CD4-positive, alpha-beta T cell (primary cell): ENCODE results near the gene SPOCK1. TPM values are rescaled to one million over a fixed set of nuclear protein-coding genes. Genes with fewer than 3 reads are reported as not detected.

Experiments
- ATAC-seq: fragments of 200-7000 bp; cut with Tn5 transposase; one replicate; pipeline ENCODE4 v1.10.0; 2022; ENCODE audit warnings: mild to moderate bottlenecking; ENCODE audit not compliant: poor library complexity
- CTCF ChIA-PET: fragments of 350-600 bp; sonication (Branson Sonifier 250); formaldehyde crosslinking; loops from one replicate; lab custom pipeline; 2021; ENCODE audit warnings: antibody characterized with exemption, inconsistent platforms; lab: Charles Lee
- POLR2A ChIA-PET: fragments of 350-600 bp; sonication (Branson Sonifier 250); formaldehyde crosslinking; loops from one replicate; lab custom pipeline; 2021; ENCODE audit warnings: antibody characterized with exemption, inconsistent platforms; lab: Charles Lee
- DNase-seq, 14 experiments: peaks; one replicate each; pipeline ENCODE4 v3.0.0-alpha.2; 2013 to 2020; ENCODE audit warnings: mixed read lengths in 2 of 14
- H3K27ac ChIP-seq, 2 donors: one replicate each; pipeline versions ENCODE4 v1.5.1 to v1.7.0; 2013; ENCODE audit warnings: low read length in 2 of 2, low read depth in 1 of 2, mild to moderate bottlenecking in 1 of 2
- H3K27me3 ChIP-seq, 2 experiments: 1 replicate in 1 of 2; 2 replicates in 1 of 2; pipeline versions ENCODE4 v1.6.1 to v1.7.0; 2013; ENCODE audit warnings: low read length in 2 of 2, control low read depth in 1 of 2, mild to moderate bottlenecking in 1 of 2, moderate library complexity in 1 of 2; ENCODE audit not compliant: insufficient read depth in 2 of 2, control insufficient read depth in 1 of 2
- H3K36me3 ChIP-seq: one replicate; pipeline ENCODE4 v1.6.1; 2013; ENCODE audit warnings: low read length, control low read depth; ENCODE audit not compliant: insufficient read depth
- H3K4me1 ChIP-seq: one replicate; pipeline ENCODE4 v1.6.1; 2013; ENCODE audit warnings: low read length, control low read depth; ENCODE audit not compliant: insufficient read depth
- H3K4me3 ChIP-seq: one replicate; pipeline ENCODE4 v1.5.1; 2013; ENCODE audit warnings: mild to moderate bottlenecking, low read length, moderate library complexity
- H3K9me3 ChIP-seq, 2 experiments: 1 replicate in 1 of 2; 2 replicates in 1 of 2; pipeline versions ENCODE4 v1.6.1 to v1.7.0; 2013; ENCODE audit warnings: low read length in 2 of 2, mild to moderate bottlenecking in 2 of 2, control low read depth in 1 of 2, moderate library complexity in 1 of 2; ENCODE audit not compliant: control insufficient read depth in 1 of 2, insufficient read depth in 1 of 2
- H3K27ac Mint-ChIP-seq: one replicate; pipeline ENCODE4 v1.8.0; 2020; ENCODE audit warnings: mixed read lengths
- H3K27me3 Mint-ChIP-seq: one replicate; pipeline ENCODE4 v1.8.0; 2021; ENCODE audit warnings: mixed read lengths
- H3K36me3 Mint-ChIP-seq: one replicate; pipeline ENCODE4 v1.8.0; 2021; ENCODE audit warnings: low read depth, mixed read lengths
- H3K4me1 Mint-ChIP-seq: one replicate; pipeline ENCODE4 v1.8.0; 2021; ENCODE audit warnings: low read depth, mixed read lengths
- H3K4me3 Mint-ChIP-seq: one replicate; pipeline ENCODE4 v1.8.0; 2020; ENCODE audit warnings: mild to moderate bottlenecking, mixed read lengths
- H3K9me3 Mint-ChIP-seq: one replicate; pipeline ENCODE4 v1.8.0; 2020; ENCODE audit warnings: mixed read lengths
- intact Hi-C, 2 experiments: fragments of 100-400 bp; cut with DNase I in 1 of 2; cut with micrococcal nuclease in 1 of 2; formaldehyde crosslinking; loops; one replicate each; pipeline versions ENCODE4 v1.15.1 to v1.9.0; 2023 to 2025; cut with DNase I, micrococcal nuclease
- total RNA-seq, 174 experiments: library from RNA in 2 of 174; stranded (reverse) in 2 of 174; gene quantifications; one replicate each; pipeline ENCODE4 v1.2.3 and lab custom pipeline; 2021 to 2026
- TF ChIP-seq, protein P1 (sequence below): fragments of 200-600 bp; IDR thresholded peaks from one replicate; pipeline ENCODE4 v1.8.0; 2022; ENCODE audit warnings: antibody characterized with exemption, mild to moderate bottlenecking

Gene SPOCK1
- total RNA-seq, 2 experiments from 2014 or later = not detected

DNA sequence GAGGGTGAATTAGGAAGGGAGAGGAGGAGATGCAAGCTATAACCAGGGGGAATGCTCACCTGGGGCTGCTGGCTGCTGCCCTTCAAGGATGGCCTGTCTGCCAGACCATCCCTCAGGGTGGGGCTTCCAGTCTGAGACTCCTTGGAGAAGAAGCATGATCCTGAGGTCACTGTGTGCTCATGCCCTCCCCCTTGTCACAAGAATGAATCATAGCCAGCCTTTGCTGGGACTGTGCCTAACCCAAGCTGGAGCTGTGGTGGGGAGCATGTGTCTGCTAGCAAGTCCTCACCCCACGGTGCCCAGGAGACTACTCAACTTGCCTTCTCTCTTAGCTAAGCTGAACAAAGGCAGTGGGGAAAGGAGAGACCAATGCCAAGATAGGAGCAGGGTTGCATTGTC, 463.6 kb downstream of the SPOCK1 start:
- no peak for ATAC-seq
- intact Hi-C loops = no loop called here
- POLR2A ChIA-PET = no interaction called here
- Histone ChIP-seq H3K4me3 (no peak overlapping the region), H3K27me3 (no peaks in the 10 kb centered on the region), H3K4me1 (no peaks in the 10 kb centered on the region), H3K36me3 (no peaks in the 10 kb centered on the region), H3K9me3 (peaks cover 0 to 18% of the 10 kb centered on the region in 2 experiments), H3K27ac (no peak overlapping the region)
- no peak overlapping the region for H3K4me3 Mint-ChIP-seq
- CTCF ChIA-PET = no interaction called here
- no peak for DNase-seq
- H3K27me3 Mint-ChIP-seq = peaks cover 11% of the 10 kb centered on the region
- H3K4me1 Mint-ChIP-seq = no peaks in the 10 kb centered on the region
- TF ChIP-seq, protein P1, sequence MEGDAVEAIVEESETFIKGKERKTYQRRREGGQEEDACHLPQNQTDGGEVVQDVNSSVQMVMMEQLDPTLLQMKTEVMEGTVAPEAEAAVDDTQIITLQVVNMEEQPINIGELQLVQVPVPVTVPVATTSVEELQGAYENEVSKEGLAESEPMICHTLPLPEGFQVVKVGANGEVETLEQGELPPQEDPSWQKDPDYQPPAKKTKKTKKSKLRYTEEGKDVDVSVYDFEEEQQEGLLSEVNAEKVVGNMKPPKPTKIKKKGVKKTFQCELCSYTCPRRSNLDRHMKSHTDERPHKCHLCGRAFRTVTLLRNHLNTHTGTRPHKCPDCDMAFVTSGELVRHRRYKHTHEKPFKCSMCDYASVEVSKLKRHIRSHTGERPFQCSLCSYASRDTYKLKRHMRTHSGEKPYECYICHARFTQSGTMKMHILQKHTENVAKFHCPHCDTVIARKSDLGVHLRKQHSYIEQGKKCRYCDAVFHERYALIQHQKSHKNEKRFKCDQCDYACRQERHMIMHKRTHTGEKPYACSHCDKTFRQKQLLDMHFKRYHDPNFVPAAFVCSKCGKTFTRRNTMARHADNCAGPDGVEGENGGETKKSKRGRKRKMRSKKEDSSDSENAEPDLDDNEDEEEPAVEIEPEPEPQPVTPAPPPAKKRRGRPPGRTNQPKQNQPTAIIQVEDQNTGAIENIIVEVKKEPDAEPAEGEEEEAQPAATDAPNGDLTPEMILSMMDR = no peak
- H3K27ac Mint-ChIP-seq = no peak overlapping the region
- no peaks in the 10 kb centered on the region for H3K36me3 Mint-ChIP-seq
- H3K9me3 Mint-ChIP-seq = no peaks in the 10 kb centered on the region

DNA sequence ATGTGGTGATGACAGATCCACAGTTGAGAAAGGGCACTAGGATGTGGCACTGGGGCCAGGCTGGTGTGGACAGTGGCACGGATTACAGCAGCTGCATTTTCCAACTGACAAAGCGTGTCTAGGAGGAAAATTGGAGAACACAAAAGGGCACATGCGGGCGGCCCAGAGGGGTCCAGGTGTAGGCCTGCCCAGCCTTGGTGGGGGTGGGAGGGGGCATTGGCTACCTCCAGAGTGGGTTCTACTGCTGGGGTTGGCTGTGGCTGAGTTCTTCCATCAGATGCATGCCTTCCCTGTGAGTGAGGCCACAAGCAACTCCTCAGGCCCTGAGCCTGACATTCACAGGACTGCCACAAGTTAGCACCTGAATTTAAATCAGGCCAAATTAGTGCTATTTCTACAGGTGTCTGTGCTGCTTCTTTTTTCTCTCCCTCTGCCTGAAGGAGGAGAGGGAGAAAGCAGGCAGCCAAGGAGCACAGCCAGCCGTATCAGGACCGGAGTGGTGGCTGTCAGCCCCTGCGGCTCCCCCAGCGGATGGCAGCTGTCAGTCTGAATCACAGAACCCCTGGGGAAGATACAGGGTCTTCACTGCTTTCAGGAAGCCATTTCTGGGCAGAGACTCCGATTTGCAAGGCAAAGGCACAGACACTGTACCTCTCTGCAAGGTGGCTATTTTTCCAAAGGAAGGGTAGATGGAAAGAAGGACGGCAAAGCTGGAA, 464.2 kb downstream of the SPOCK1 start:
- ChIA-PET POLR2A (no interaction called here), CTCF (no interaction called here)
- no peaks in the 10 kb centered on the region for H3K36me3 Mint-ChIP-seq

DNA sequence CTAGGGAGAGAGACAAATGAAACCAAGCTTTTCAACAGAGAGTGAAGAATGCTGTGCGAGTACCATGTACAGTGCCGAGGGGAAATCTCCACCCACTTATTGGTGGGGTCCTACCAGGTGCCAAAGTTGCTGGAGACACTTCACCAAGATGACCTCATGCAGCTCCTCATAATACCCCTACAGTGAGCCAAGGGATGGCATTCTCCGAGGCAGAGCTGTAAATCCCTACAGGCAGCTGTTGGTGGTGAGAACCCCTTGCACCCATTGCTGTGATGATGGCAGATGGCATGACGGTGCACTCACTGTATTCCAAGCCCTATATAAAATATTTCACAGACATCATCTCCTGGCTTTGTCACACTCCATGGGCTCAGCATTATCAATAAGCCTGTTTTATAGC, 464.9 kb downstream of the SPOCK1 start:
- TF ChIP-seq, protein P1 = no peak
- intact Hi-C loops = no loop called here
- POLR2A ChIA-PET = no interaction called here
- ATAC-seq (no peak), DNase-seq (no peak)
- Mint-ChIP-seq H3K36me3 (no peaks in the 10 kb centered on the region), H3K4me3 (no peak overlapping the region), H3K4me1 (no peaks in the 10 kb centered on the region), H3K27ac (no peak overlapping the region), H3K9me3 (no peaks in the 10 kb centered on the region), H3K27me3 (peaks cover 11% of the 10 kb centered on the region)
- Histone ChIP-seq H3K27me3 (no peaks in the 10 kb centered on the region), H3K4me1 (no peaks in the 10 kb centered on the region), H3K4me3 (no peak overlapping the region), H3K36me3 (no peaks in the 10 kb centered on the region), H3K27ac (no peak overlapping the region), H3K9me3 (peaks cover 0 to 18% of the 10 kb centered on the region in 2 experiments)
- CTCF ChIA-PET = no interaction called here

More for the DNA sequence above, 464.2 kb downstream of the SPOCK1 start:
- no peaks in the 10 kb centered on the region for H3K4me1 ChIP-seq
- H3K9me3 ChIP-seq = peaks cover 0 to 18% of the 10 kb centered on the region in 2 experiments
- Mint-ChIP-seq H3K4me1 (no peaks in the 10 kb centered on the region), H3K9me3 (no peaks in the 10 kb centered on the region), H3K27ac (no peak overlapping the region), H3K4me3 (no peak overlapping the region), H3K27me3 (peaks cover 11% of the 10 kb centered on the region)
- no peaks in the 10 kb centered on the region for H3K27me3 ChIP-seq
- H3K36me3 ChIP-seq = no peaks in the 10 kb centered on the region
- intact Hi-C loops = no loop called here
- H3K27ac ChIP-seq = no peak overlapping the region
- H3K4me3 ChIP-seq = no peak overlapping the region
- DNase-seq (no peak), ATAC-seq (no peak)
- TF ChIP-seq, protein P1 = no peak
